ENCODE results near the gene FRAT1.

The FRAT1 gene

DNA sequence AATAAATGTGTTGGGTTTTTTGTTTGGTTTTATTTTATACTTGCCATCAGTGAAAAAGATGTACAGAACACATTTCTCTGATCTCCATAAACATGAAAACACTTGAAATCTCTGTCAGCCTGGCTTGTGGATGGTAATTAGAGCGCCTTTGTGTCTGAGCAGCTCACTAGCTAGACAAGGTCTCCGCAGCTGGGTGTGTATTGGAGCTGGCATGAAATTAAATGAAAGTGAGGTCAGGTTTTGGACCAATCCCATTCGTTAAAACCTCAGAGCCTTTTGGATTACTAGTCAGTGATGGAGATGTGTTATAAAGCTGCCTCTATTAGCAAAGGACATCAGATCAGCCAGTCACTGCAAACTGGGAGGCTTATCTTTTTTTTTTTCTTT, 2.7 kb downstream of the FRAT1 start:
- DNase-seq (ENCODE audit: low read depth in 2 of 2) = no peak
- TF ChIP-seq, protein P1, sequence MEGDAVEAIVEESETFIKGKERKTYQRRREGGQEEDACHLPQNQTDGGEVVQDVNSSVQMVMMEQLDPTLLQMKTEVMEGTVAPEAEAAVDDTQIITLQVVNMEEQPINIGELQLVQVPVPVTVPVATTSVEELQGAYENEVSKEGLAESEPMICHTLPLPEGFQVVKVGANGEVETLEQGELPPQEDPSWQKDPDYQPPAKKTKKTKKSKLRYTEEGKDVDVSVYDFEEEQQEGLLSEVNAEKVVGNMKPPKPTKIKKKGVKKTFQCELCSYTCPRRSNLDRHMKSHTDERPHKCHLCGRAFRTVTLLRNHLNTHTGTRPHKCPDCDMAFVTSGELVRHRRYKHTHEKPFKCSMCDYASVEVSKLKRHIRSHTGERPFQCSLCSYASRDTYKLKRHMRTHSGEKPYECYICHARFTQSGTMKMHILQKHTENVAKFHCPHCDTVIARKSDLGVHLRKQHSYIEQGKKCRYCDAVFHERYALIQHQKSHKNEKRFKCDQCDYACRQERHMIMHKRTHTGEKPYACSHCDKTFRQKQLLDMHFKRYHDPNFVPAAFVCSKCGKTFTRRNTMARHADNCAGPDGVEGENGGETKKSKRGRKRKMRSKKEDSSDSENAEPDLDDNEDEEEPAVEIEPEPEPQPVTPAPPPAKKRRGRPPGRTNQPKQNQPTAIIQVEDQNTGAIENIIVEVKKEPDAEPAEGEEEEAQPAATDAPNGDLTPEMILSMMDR (IDR thresholded peaks at IDR 0.05; ENCODE audit: low read depth, low read length) = no peak
- H3K4me3 ChIP-seq (replicated peaks in 1 of 2; ENCODE audit: low read depth in 2 of 2, low read length in 2 of 2) = no peak overlapping the region

- no peak overlapping the region for H3K4me3 ChIP-seq (replicated peaks in 1 of 2; ENCODE audit: low read depth in 2 of 2, low read length in 2 of 2)
- DNase-seq (ENCODE audit: low read depth in 2 of 2) = no peak
- TF ChIP-seq, protein P1 (IDR thresholded peaks at IDR 0.05; ENCODE audit: low read depth, low read length) = no peak
Observed at GRCh38 chr10:97323501-97323900, 4.4 kb downstream of the FRAT1 start.

DNA sequence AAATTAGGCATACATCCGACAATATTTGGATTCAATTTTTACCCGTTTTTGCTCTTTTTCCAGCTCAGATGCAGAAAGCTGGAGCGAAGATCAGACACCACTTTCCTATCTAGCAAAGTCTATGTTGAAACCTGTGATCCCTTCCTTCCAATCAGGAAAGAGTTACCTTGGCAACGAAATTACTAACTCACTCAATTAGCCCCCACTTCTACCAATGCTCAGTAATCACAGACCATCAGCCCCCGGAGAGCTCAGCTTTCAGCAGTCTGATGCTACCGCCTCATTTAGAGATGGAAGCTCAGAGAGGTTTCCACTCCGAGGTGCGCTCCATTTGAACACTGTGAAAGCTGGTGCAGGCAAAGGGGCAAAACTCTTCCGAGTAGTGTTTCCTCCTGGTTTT, 6.7 kb downstream of the FRAT1 start:
- DNase-seq (ENCODE audit: low read depth in 2 of 2) = no peak

GRCh38 chr10:97327348-97328294, 8.6 kb downstream of the FRAT1 start:
- no peak overlapping the region for H3K4me3 ChIP-seq (replicated peaks in 1 of 2; ENCODE audit: low read depth in 2 of 2, low read length in 2 of 2)
- TF ChIP-seq, protein P1 (IDR thresholded peaks at IDR 0.05; ENCODE audit: low read depth, low read length) = no peak
- no peak for DNase-seq (ENCODE audit: low read depth in 2 of 2)

More for the DNA sequence above, 6.7 kb downstream of the FRAT1 start:
- TF ChIP-seq, protein P1 (IDR thresholded peaks at IDR 0.05; ENCODE audit: low read depth, low read length) = no peak
- H3K4me3 ChIP-seq (replicated peaks in 1 of 2; ENCODE audit: low read depth in 2 of 2, low read length in 2 of 2) = no peak overlapping the region

DNA sequence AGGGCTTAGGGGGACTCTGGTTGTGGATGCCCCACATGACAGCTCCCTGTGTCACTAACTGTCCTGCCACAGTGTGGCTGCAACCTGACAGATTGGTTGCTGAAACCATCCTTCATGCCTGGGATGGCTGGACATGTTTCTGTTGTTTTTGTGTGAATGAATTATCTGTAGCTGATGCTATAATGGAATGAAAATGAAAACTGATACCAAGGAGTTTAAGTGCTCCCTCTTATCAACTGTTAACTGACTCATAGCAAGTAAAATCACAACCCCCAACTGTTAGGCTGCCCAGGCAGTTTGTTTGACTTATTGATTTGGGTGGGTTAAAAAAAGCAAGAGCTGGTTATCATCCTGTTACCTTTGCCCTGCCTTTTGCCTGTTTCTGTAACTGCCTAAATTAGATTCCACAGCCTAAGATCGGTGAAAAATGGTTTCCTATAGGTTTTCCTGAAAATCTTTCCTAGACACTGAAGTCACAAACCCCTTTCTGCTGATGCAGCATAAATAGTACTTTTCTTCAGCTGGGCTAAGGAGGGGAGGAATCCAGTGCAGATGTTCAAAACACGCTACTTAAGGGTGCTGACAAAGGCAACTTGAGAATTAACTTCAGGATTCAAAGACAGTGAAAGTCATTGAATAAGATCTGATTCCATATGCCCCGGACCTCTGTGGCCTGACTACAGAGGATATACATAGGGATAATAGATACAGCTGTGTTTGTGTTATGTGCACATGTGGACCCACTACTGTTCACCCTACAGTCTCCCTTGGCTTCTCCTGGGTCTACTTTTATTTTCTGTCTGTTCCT, 9.8 kb downstream of the FRAT1 start:
- TF ChIP-seq, protein P1 (IDR thresholded peaks at IDR 0.05; ENCODE audit: low read depth, low read length) = no peak
- no peak for DNase-seq (ENCODE audit: low read depth in 2 of 2)
- H3K4me3 ChIP-seq (replicated peaks in 1 of 2; ENCODE audit: low read depth in 2 of 2, low read length in 2 of 2) = no peak overlapping the region

GRCh38 chr10:97329766-97330165, 10.7 kb downstream of the FRAT1 start:
- TF ChIP-seq, protein P1 (IDR thresholded peaks at IDR 0.05; ENCODE audit: low read depth, low read length) = no peak
- H3K4me3 ChIP-seq (replicated peaks in 1 of 2; ENCODE audit: low read depth in 2 of 2, low read length in 2 of 2) = no peak overlapping the region
- no peak for DNase-seq (ENCODE audit: low read depth in 2 of 2)
